ENCODE results near the gene DOLPP1.

GRCh38 chr9:129070696-129071525 lies 10.0 kb upstream of the DOLPP1 start:
- TF ChIP-seq CTCF (IDR thresholded peaks at IDR 0.05) = no peak
- no peak for TF ChIP-seq REST (IDR thresholded peaks at IDR 0.05; ENCODE audit: insufficient read depth in 1 of 2, low read depth in 2 of 2, low read length in 1 of 2)
- no peak for TF ChIP-seq POLR2AphosphoS5 (IDR thresholded peaks at IDR 0.05; ENCODE audit: low read depth, low read length)
- no peak for TF ChIP-seq TCF7L2 (IDR thresholded peaks at IDR 0.05; ENCODE audit: low read depth, low read length)
- TF ChIP-seq SIN3A (IDR thresholded peaks at IDR 0.05; ENCODE audit: borderline replicate concordance, insufficient read depth, low read depth, low read length) = no peak

Measured in Panc1 (cell line).